Measurements from ENCODE around the gene RPS18. TPM values are rescaled to one million over a fixed set of nuclear protein-coding genes. Genes with fewer than 3 reads are reported as not detected.

The RPS18 gene
- total and polyA plus RNA-seq, 10 of the 15 experiments (the other 5 are each of a cell fraction or from before 2014, with no cell fraction given) = 4,228 to 20,828 (median 7,406) TPM

DNA sequence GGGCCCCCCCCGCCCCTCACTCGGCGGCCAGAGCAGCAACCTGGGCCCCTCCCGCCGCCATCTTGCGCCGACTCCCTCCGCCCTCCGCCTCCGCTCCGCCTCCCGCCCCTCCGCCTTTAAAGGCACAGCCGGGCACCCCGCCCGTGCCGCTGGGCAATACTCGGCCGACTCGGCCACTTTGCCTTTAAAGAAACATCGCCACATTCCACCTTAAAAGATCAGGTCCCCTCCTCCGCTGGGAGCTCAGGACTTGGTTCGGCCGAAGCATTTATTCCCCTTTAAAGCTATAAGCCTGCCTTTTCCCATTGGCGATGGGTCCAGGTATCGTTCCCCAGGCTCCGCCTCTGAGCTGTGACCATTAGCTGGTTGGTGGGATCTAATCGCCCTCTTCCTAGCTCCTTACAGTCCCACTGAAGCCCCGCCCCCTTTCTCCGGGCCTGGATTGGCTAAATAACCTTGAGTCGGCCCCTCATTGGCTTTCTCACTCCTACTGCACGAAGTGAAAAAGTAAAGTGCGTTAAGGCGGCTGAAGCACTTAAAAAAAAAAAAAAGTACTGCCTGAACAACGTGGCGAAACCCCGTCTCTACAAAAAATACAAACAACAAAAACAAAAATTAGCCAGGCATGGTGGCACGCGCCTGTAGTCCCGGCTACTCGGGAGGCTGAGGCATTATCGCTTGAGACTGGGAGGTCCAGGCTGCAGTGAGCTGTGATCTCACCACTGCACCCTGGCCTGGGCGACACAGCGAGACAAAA is 46.0 kb downstream of the RPS18 start, which contains the start of gene ZBTB22 (continued):
- TF ChIP-seq, protein P1, sequence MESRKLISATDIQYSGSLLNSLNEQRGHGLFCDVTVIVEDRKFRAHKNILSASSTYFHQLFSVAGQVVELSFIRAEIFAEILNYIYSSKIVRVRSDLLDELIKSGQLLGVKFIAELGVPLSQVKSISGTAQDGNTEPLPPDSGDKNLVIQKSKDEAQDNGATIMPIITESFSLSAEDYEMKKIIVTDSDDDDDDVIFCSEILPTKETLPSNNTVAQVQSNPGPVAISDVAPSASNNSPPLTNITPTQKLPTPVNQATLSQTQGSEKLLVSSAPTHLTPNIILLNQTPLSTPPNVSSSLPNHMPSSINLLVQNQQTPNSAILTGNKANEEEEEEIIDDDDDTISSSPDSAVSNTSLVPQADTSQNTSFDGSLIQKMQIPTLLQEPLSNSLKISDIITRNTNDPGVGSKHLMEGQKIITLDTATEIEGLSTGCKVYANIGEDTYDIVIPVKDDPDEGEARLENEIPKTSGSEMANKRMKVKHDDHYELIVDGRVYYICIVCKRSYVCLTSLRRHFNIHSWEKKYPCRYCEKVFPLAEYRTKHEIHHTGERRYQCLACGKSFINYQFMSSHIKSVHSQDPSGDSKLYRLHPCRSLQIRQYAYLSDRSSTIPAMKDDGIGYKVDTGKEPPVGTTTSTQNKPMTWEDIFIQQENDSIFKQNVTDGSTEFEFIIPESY (IDR thresholded peaks at IDR 0.05) = no peak
- TF ChIP-seq NFYB (IDR thresholded peaks at IDR 0.05; ENCODE audit: insufficient read depth, low read depth, low read length) (peak; percentile 89), CHD1 (IDR thresholded peaks at IDR 0.05; ENCODE audit: low read depth, low read length) (no peak), FOXK2 (IDR thresholded peaks at IDR 0.05) (no peak), YBX1 (IDR thresholded peaks at IDR 0.05) (no peak), CHD2 (IDR thresholded peaks at IDR 0.05; ENCODE audit: borderline replicate concordance, low read depth, low read length) (no peak; the same call in 1 of the 2 replicates), RELA (IDR thresholded peaks at IDR 0.05; ENCODE audit: borderline replicate concordance, partially characterized antibody) (peak; percentile 17), SMAD1 (IDR thresholded peaks at IDR 0.05; ENCODE audit: low read depth, partially characterized antibody) (no peak), POLR2AphosphoS2 (IDR thresholded peaks at IDR 0.05; ENCODE audit: low read depth, low read length) (peak; percentile 73; the same call in 1 of the 2 replicates), KDM1A (IDR thresholded peaks at IDR 0.05; ENCODE audit: borderline replicate concordance) (no peak), SPI1 (IDR thresholded peaks at IDR 0.05; ENCODE audit: borderline replicate concordance, insufficient read depth, low read depth, low read length) (no peak), ZSCAN29 (IDR thresholded peaks at IDR 0.05) (no peak), TCF12 (IDR thresholded peaks at IDR 0.05; ENCODE audit: low read depth, low read length) (no peak), SREBF2 (IDR thresholded peaks at IDR 0.05; ENCODE audit: low read length) (no peak)
- TF ChIP-seq, protein P2, sequence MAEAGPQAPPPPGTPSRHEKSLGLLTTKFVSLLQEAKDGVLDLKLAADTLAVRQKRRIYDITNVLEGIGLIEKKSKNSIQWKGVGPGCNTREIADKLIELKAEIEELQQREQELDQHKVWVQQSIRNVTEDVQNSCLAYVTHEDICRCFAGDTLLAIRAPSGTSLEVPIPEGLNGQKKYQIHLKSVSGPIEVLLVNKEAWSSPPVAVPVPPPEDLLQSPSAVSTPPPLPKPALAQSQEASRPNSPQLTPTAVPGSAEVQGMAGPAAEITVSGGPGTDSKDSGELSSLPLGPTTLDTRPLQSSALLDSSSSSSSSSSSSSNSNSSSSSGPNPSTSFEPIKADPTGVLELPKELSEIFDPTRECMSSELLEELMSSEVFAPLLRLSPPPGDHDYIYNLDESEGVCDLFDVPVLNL (IDR thresholded peaks at IDR 0.05; ENCODE audit: low read depth, low read length) = no peak
- TF ChIP-seq, protein P3, sequence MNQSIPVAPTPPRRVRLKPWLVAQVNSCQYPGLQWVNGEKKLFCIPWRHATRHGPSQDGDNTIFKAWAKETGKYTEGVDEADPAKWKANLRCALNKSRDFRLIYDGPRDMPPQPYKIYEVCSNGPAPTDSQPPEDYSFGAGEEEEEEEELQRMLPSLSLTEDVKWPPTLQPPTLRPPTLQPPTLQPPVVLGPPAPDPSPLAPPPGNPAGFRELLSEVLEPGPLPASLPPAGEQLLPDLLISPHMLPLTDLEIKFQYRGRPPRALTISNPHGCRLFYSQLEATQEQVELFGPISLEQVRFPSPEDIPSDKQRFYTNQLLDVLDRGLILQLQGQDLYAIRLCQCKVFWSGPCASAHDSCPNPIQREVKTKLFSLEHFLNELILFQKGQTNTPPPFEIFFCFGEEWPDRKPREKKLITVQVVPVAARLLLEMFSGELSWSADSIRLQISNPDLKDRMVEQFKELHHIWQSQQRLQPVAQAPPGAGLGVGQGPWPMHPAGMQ (IDR thresholded peaks at IDR 0.05; ENCODE audit: borderline replicate concordance) = no peak
- TF ChIP-seq, protein P4, sequence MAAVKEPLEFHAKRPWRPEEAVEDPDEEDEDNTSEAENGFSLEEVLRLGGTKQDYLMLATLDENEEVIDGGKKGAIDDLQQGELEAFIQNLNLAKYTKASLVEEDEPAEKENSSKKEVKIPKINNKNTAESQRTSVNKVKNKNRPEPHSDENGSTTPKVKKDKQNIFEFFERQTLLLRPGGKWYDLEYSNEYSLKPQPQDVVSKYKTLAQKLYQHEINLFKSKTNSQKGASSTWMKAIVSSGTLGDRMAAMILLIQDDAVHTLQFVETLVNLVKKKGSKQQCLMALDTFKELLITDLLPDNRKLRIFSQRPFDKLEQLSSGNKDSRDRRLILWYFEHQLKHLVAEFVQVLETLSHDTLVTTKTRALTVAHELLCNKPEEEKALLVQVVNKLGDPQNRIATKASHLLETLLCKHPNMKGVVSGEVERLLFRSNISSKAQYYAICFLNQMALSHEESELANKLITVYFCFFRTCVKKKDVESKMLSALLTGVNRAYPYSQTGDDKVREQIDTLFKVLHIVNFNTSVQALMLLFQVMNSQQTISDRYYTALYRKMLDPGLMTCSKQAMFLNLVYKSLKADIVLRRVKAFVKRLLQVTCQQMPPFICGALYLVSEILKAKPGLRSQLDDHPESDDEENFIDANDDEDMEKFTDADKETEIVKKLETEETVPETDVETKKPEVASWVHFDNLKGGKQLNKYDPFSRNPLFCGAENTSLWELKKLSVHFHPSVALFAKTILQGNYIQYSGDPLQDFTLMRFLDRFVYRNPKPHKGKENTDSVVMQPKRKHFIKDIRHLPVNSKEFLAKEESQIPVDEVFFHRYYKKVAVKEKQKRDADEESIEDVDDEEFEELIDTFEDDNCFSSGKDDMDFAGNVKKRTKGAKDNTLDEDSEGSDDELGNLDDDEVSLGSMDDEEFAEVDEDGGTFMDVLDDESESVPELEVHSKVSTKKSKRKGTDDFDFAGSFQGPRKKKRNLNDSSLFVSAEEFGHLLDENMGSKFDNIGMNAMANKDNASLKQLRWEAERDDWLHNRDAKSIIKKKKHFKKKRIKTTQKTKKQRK (IDR thresholded peaks at IDR 0.05; ENCODE audit: low read depth, low read length) = no peak
- TF ChIP-seq, protein P5, sequence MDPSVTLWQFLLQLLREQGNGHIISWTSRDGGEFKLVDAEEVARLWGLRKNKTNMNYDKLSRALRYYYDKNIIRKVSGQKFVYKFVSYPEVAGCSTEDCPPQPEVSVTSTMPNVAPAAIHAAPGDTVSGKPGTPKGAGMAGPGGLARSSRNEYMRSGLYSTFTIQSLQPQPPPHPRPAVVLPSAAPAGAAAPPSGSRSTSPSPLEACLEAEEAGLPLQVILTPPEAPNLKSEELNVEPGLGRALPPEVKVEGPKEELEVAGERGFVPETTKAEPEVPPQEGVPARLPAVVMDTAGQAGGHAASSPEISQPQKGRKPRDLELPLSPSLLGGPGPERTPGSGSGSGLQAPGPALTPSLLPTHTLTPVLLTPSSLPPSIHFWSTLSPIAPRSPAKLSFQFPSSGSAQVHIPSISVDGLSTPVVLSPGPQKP (IDR thresholded peaks at IDR 0.05; ENCODE audit: low read depth, low read length) = no peak
- TF ChIP-seq, protein P6, sequence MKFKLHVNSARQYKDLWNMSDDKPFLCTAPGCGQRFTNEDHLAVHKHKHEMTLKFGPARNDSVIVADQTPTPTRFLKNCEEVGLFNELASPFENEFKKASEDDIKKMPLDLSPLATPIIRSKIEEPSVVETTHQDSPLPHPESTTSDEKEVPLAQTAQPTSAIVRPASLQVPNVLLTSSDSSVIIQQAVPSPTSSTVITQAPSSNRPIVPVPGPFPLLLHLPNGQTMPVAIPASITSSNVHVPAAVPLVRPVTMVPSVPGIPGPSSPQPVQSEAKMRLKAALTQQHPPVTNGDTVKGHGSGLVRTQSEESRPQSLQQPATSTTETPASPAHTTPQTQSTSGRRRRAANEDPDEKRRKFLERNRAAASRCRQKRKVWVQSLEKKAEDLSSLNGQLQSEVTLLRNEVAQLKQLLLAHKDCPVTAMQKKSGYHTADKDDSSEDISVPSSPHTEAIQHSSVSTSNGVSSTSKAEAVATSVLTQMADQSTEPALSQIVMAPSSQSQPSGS (IDR thresholded peaks at IDR 0.05; ENCODE audit: low read length) = peak; percentile 40; the same call in 1 of the 2 replicates
